GM12878 (cell line): Measurements from ENCODE around the gene DIP2B. TPM values are rescaled to one million over a fixed set of nuclear protein-coding genes. Genes with fewer than 3 reads are reported as not detected.

Experiments
- ATAC-seq: fragments of 200-7000 bp; cut with Tn5 transposase; 3 replicates; pipeline ENCODE4 v1.9.1; 2020; ENCODE audit warnings: mild to moderate bottlenecking, moderate library complexity
- BruUV-seq: library from RNA; stranded (reverse); fragments of 400-500 nt; replicated peaks from 2 replicates; lab custom pipeline; 2021; lab: Mats Ljungman, UMichigan
- CTCF ChIA-PET: fragments of 300-600 bp; sonication (Branson Sonifier 250); formaldehyde crosslinking; extraction: SDS; loops from one replicate; lab custom pipeline; 2021; ENCODE audit warnings: inconsistent platforms; lab: Yijun Ruan, JAX
- POLR2A ChIA-PET: fragments of 350-600 bp; formaldehyde crosslinking; extraction: SDS; loops from one replicate; lab custom pipeline; 2021; ENCODE audit warnings: inconsistent platforms; lab: Charles Lee
- RAD21 ChIA-PET: fragments of 300-600 bp; sonication (Branson Sonifier 250); formaldehyde crosslinking; loops from one replicate; lab custom pipeline; 2023; ENCODE audit warnings: antibody characterized with exemption; ENCODE audit not compliant: unreplicated experiment; lab: Charles Lee
- SMC1A ChIA-PET: fragments of 300-600 bp; sonication (Branson Sonifier 250); formaldehyde crosslinking; loops from one replicate; lab custom pipeline; 2023; ENCODE audit not compliant: unreplicated experiment, uncharacterized antibody; lab: Charles Lee
- DNase-seq: peaks from one replicate; pipeline ENCODE4 v3.0.0-alpha.2; 2011; ENCODE audit warnings: low read depth, low spot score
- FAIRE-seq: peaks from 3 replicates; lab custom pipeline; 2011; peaks lifted over from hg19 to GRCh38; lab: Jason Lieb, UNC
- H2AFZ ChIP-seq: 2 replicates; pipeline ENCODE4 v1.6.0; 2011; ENCODE audit warnings: low read depth, low read length, control low read depth; ENCODE audit not compliant: control insufficient read depth
- H3K27ac ChIP-seq: 2 replicates; pipeline ENCODE4 v1.5.1; 2011; ENCODE audit warnings: control low read depth; ENCODE audit not compliant: control insufficient read depth, insufficient read depth
- H3K27me3 ChIP-seq, 2 experiments: replicated peaks in 1 of 2; 2 replicates each; pipeline versions ENCODE4 v1.6.0 to v1.6.1; 2011; ENCODE audit warnings: low read length in 1 of 2; ENCODE audit not compliant: control insufficient read depth in 2 of 2, insufficient read depth in 2 of 2
- H3K36me3 ChIP-seq, 2 experiments: 2 replicates each; pipeline ENCODE4 v1.5.1; 2011; ENCODE audit warnings: low read length in 1 of 2; ENCODE audit not compliant: control insufficient read depth in 2 of 2, insufficient read depth in 2 of 2
- H3K4me1 ChIP-seq: 2 replicates; pipeline ENCODE4 v1.6.1; 2011; ENCODE audit warnings: mild to moderate bottlenecking, low read length, moderate library complexity, mixed read lengths; ENCODE audit not compliant: control insufficient read depth, insufficient read depth
- H3K4me2 ChIP-seq: 2 replicates; pipeline ENCODE4 v1.6.0; 2011; ENCODE audit warnings: control low read depth; ENCODE audit not compliant: control insufficient read depth, insufficient read depth
- H3K4me3 ChIP-seq: fragments of 200-600 bp; sonication (generic); 2 replicates; pipeline ENCODE4 v1.5.1; 2016
- H3K79me2 ChIP-seq: 2 replicates; pipeline ENCODE4 v1.6.0; 2011; ENCODE audit warnings: low read length; ENCODE audit not compliant: control insufficient read depth, insufficient read depth
- H3K9ac ChIP-seq: 2 replicates; pipeline ENCODE4 v1.8.0; 2011; ENCODE audit warnings: low read length, control low read depth, mixed read lengths; ENCODE audit not compliant: control insufficient read depth, insufficient read depth
- H3K9me3 ChIP-seq: replicated peaks from 3 replicates; pipeline ENCODE4 v1.5.1; 2011; ENCODE audit warnings: mild to moderate bottlenecking, low read length; ENCODE audit not compliant: control insufficient read depth, insufficient read depth
- H4K20me1 ChIP-seq: 2 replicates; pipeline ENCODE4 v1.6.0; 2011; ENCODE audit not compliant: control insufficient read depth, insufficient read depth
- BACH1 ChIP-seq: fragments of 450-650 bp; IDR thresholded peaks from 2 replicates; pipeline ENCODE4 v1.6.1; 2017; ENCODE audit warnings: mild to moderate bottlenecking, borderline replicate concordance
- DPF2 ChIP-seq: fragments of 450-650 bp; IDR thresholded peaks from 2 replicates; pipeline ENCODE4 v1.6.1; 2017; ENCODE audit warnings: mild to moderate bottlenecking
- HCFC1 ChIP-seq: fragments of 150-350 bp; IDR thresholded peaks from 2 replicates; pipeline ENCODE4 v1.6.1; 2014; ENCODE audit warnings: low read length
- NFXL1 ChIP-seq: fragments of 450-650 bp; IDR thresholded peaks from 2 replicates; pipeline ENCODE4 v1.6.1; 2017; ENCODE audit warnings: antibody characterized with exemption, mild to moderate bottlenecking, borderline replicate concordance
- NR2C1 ChIP-seq: fragments of 450-650 bp; IDR thresholded peaks from 2 replicates; pipeline ENCODE4 v1.6.1; 2017; ENCODE audit warnings: antibody characterized with exemption, mild to moderate bottlenecking, moderate library complexity
- RBBP5 ChIP-seq: fragments of 200-600 bp; sonication (generic); conservative IDR thresholded peaks from 2 replicates; pipeline ENCODE4 v1.6.1; 2016
- SMAD5 ChIP-seq: IDR thresholded peaks from 2 replicates; pipeline ENCODE4 v1.6.1; 2016; ENCODE audit warnings: antibody characterized with exemption, low read depth
- SPI1 ChIP-seq: IDR thresholded peaks from 2 replicates; pipeline ENCODE4 v1.6.1; 2011; ENCODE audit warnings: low read depth, mild to moderate bottlenecking, low read length, moderate library complexity, borderline replicate concordance; ENCODE audit not compliant: insufficient read depth
- YBX1 ChIP-seq: fragments of 450-650 bp; IDR thresholded peaks from 2 replicates; pipeline ENCODE4 v1.6.1; 2016; ENCODE audit warnings: antibody characterized with exemption
- WGBS: methylation state at CpG from one replicate; pipeline ENCODE4 v1.1.6; 2016; ENCODE audit warnings: low lambda C conversion rate; ENCODE audit not compliant: insufficient replicate concordance, insufficient coverage; ENCODE audit errors: missing lambda C conversion rate; 5-methylcytosine and 5-hydroxymethylcytosine counted together
- in situ Hi-C: fragments of 300-500 bp; cut with MboI; formaldehyde crosslinking; loops from 9 replicates; pipeline ENCODE4 v1.14.3; 2018; ENCODE audit warnings: mixed read lengths
- intact Hi-C: fragments of 100-400 bp; cut with micrococcal nuclease; formaldehyde crosslinking; loops from one replicate; pipeline ENCODE4 v1.14.2; 2022; ENCODE audit not compliant: unreplicated experiment
- polyA plus RNA-seq, 11 experiments: library from polyadenylated mRNA; depleted of rRNA in 4 of 11; unstranded in 6 of 11; stranded (reverse) in 5 of 11; fragments of >200 nt; fragmentation: Nextera tagmentation in 4 of 11; fragmentation: Illumina TruSeq in 1 of 11; extraction: Ambion mirVana in 4 of 11; extraction: Trizol in 1 of 11; gene quantifications; 1 replicate in 1 of 11; 2 replicates in 10 of 11; pipeline versions ENCODE4 v1.2.1 to v1.2.3, GENCODE V29; 2011 to 2016; ENCODE audit warnings: inconsistent platforms in 2 of 11, missing spikeins in 2 of 11, low read depth in 1 of 11
- total RNA-seq, 4 experiments: library from RNA; depleted of rRNA in 3 of 4; stranded (reverse); fragments of >200 nt in 3 of 4; fragmentation: Illumina TruSeq in 1 of 4; extraction: Trizol in 1 of 4; gene quantifications; 2 replicates each; pipeline versions ENCODE4 v1.2.1 to v1.2.3, GENCODE V29; 2013 to 2021

DIP2B gene
- total and polyA plus RNA-seq, 10 of the 15 experiments (the other 5 are each of a cell fraction or from before 2014, with no cell fraction given): 4.5 to 30.0 (median 18.6) TPM

GRCh38 chr12:50613463-50613862, 108.7 kb downstream of the DIP2B start:
- SMC1A ChIA-PET: no interaction called here
- H3K27ac ChIP-seq: no peak overlapping the region
- no peak overlapping the region for H2AFZ ChIP-seq
- peaks cover 10% of the 10 kb centered on the region for H3K79me2 ChIP-seq
- intact Hi-C loops (no loop called here), in situ Hi-C loops (no loop called here)
- H4K20me1 ChIP-seq: no peaks in the 10 kb centered on the region
- ATAC-seq (no peak), DNase-seq (no peak), FAIRE-seq (no peak)
- H3K9ac ChIP-seq: no peak overlapping the region
- no peak overlapping the region for H3K4me3 ChIP-seq
- H3K27me3 ChIP-seq: no peaks in the 10 kb centered on the region
- CTCF ChIA-PET: no interaction called here
- no TSS peak for BruUV-seq
- no peaks in the 10 kb centered on the region for H3K4me1 ChIP-seq
- TF ChIP-seq NFXL1: no peak
- no peak for TF ChIP-seq YBX1
- TF ChIP-seq SMAD5: no peak
- TF ChIP-seq RBBP5: no peak
- no peak for TF ChIP-seq SPI1
- TF ChIP-seq BACH1: no peak
- H3K36me3 ChIP-seq: no peaks in the 10 kb centered on the region; a peak in 1 of 4 replicates
- 95% methylated on average over 4 of the region's 4 CpGs for WGBS
- no peak overlapping the region for H3K4me2 ChIP-seq
- POLR2A ChIA-PET: no interaction called here
- RAD21 ChIA-PET: no interaction called here
- H3K9me3 ChIP-seq: no peaks in the 10 kb centered on the region

- intact Hi-C loops (no loop called here), in situ Hi-C loops (no loop called here)
- ChIA-PET CTCF (interaction anchor here (1.4 kb wide), 1 partner anchor 24 kb away, joined by 4 read pairs; no protein-coding TSS in a partner anchor), RAD21 (no interaction called here), SMC1A (interaction anchor here (0.6 kb wide), 1 partner anchor 1404 kb away, joined by 3 read pairs; no protein-coding TSS in a partner anchor), POLR2A (interaction anchor here (0.6 kb wide), 2 partner anchors 15 to 51 kb away, joined by 3 read pairs; no protein-coding TSS in a partner anchor)
- no peaks in the 10 kb centered on the region for H3K4me1 ChIP-seq
- H3K4me2 ChIP-seq: no peak overlapping the region
- DNase-seq: no peak
- H3K36me3 ChIP-seq: no peaks in the 10 kb centered on the region; a peak in 1 of 4 replicates
- no peak overlapping the region for H3K4me3 ChIP-seq
- H3K27me3 ChIP-seq: no peaks in the 10 kb centered on the region
- no TSS peak for BruUV-seq
- no peak for ATAC-seq
- no peak for FAIRE-seq
- no peak overlapping the region for H3K9ac ChIP-seq
- no peaks in the 10 kb centered on the region for H3K9me3 ChIP-seq
- no peak overlapping the region for H3K27ac ChIP-seq
- WGBS: 96% methylated on average over 4 of the region's 4 CpGs
- TF ChIP-seq HCFC1: no peak
- TF ChIP-seq DPF2: no peak
- TF ChIP-seq NR2C1: no peak
- no peaks in the 10 kb centered on the region for H4K20me1 ChIP-seq
- H3K79me2 ChIP-seq: peaks cover 11% of the 10 kb centered on the region
- no peak overlapping the region for H2AFZ ChIP-seq
Measured at GRCh38 chr12:50614167-50614759, 109.5 kb downstream of the DIP2B start.
